ENCODE measurements around the gene RAB44. TPM values are rescaled to one million over a fixed set of nuclear protein-coding genes. Genes with fewer than 3 reads are reported as not detected.

RAB44 gene
- total and polyA plus RNA-seq, 9 of the 15 experiments (the other 6 are each of a cell fraction or from before 2014, with no cell fraction given), result not detected

GRCh38 chr6:36757206-36757605 is 59.6 kb downstream of the RAB44 start (continued):
- TF ChIP-seq ZFP91 (CRISPR knock-in tag; IDR thresholded peaks at IDR 0.05) (0 out of 2 replicates have a peak, but pooled peaks have one; percentile 20), AFF1 (IDR thresholded peaks at IDR 0.05; ENCODE audit: low read depth in 1 of 2, partially characterized antibody in 2 of 2) (no peak), ZNF3 (CRISPR knock-in tag; IDR thresholded peaks at IDR 0.05) (no peak), ZNF583 (CRISPR knock-in tag; IDR thresholded peaks at IDR 0.05) (no peak), CCAR2 (IDR thresholded peaks at IDR 0.05; ENCODE audit: low read depth, low read length) (no peak), NFIX (CRISPR knock-in tag; IDR thresholded peaks at IDR 0.05; ENCODE audit: low read depth) (no peak), GABPA (tag; conservative IDR thresholded peaks at IDR 0.05; ENCODE audit: low read depth) (no peak), DACH1 (IDR thresholded peaks at IDR 0.05; ENCODE audit: partially characterized antibody) (peak; percentile 14), ZNF174 (CRISPR knock-in tag; IDR thresholded peaks at IDR 0.05) (no peak), CTBP1 (IDR thresholded peaks at IDR 0.05; ENCODE audit: borderline replicate concordance) (no peak), ZNF707 (CRISPR knock-in tag; conservative IDR thresholded peaks at IDR 0.05) (no peak), KDM5B (IDR thresholded peaks at IDR 0.05; ENCODE audit: insufficient replicate concordance, low read depth, low read length) (no peak), ZFP36 (IDR thresholded peaks at IDR 0.05; ENCODE audit: low read depth, low read length, partially characterized antibody) (peak; percentile 76), TCFL5 (CRISPR knock-in tag; conservative IDR thresholded peaks at IDR 0.05) (no peak), PCBP1 (IDR thresholded peaks at IDR 0.05; ENCODE audit: low read depth, low read length, poor library complexity, severe bottlenecking) (no peak), EZH2 (IDR thresholded peaks at IDR 0.05; ENCODE audit: borderline replicate concordance, low read depth, low read length) (no peak), POLR2AphosphoS2 (IDR thresholded peaks at IDR 0.05; ENCODE audit: low read length) (no peak), ZSCAN32 (CRISPR knock-in tag; IDR thresholded peaks at IDR 0.05) (no peak), ZNF311 (CRISPR knock-in tag; IDR thresholded peaks at IDR 0.05) (no peak), RBM25 (IDR thresholded peaks at IDR 0.05; ENCODE audit: low read depth, low read length, severe bottlenecking) (peak; percentile 46), SUPT5H (IDR thresholded peaks at IDR 0.05) (no peak), SOX6 (IDR thresholded peaks at IDR 0.05) (no peak)
- TF ChIP-seq, protein P1, sequence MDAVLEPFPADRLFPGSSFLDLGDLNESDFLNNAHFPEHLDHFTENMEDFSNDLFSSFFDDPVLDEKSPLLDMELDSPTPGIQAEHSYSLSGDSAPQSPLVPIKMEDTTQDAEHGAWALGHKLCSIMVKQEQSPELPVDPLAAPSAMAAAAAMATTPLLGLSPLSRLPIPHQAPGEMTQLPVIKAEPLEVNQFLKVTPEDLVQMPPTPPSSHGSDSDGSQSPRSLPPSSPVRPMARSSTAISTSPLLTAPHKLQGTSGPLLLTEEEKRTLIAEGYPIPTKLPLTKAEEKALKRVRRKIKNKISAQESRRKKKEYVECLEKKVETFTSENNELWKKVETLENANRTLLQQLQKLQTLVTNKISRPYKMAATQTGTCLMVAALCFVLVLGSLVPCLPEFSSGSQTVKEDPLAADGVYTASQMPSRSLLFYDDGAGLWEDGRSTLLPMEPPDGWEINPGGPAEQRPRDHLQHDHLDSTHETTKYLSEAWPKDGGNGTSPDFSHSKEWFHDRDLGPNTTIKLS (IDR thresholded peaks at IDR 0.05; ENCODE audit: borderline replicate concordance, low read depth), result no peak
- TF ChIP-seq, protein P2, sequence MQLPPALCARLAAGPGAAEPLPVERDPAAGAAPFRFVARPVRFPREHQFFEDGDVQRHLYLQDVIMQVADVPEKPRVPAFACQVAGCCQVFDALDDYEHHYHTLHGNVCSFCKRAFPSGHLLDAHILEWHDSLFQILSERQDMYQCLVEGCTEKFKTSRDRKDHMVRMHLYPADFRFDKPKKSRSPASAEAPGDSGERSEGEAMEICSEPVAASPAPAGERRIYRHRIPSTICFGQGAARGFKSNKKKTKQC (CRISPR knock-in tag; IDR thresholded peaks at IDR 0.05), result no peak

Data from K562 (cell line).